NCI-H526 treated with DMSO at 0.1 percent for 48 hours (cell line): ENCODE measurements around the gene TPP1.

ENCODE experiments used
- DNase-seq: peaks from one replicate; lab custom pipeline; 2025; lab: John Stamatoyannopoulos, UW

Gene TPP1

GRCh38 chr11:6646918-6647679, 27.9 kb upstream of the TPP1 start:
- no peak for DNase-seq

DNA sequence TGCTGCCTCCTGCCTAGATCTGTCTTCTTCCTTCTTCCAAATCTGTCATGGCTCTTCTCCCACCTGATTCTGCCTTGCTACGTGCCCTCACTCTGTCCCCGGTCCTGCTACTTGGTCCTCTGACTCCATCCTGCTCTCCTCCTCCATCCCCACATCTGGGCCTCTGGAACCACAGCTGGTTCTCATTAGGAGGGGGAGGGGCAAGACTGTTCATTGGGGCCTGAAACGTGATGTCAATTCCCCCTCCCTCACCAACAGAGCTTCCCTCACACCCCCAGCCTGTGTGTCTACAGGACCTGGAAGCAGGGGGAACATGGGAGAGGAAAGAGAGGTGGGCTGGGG, 27.3 kb upstream of the TPP1 start:
- DNase-seq = no peak

- DNase-seq = no peak
Measured at GRCh38 chr11:6646071-6646470, 26.8 kb upstream of the TPP1 start.

- DNase-seq = no peak
Measured at GRCh38 chr11:6642957-6643356, 23.7 kb upstream of the TPP1 start.

GRCh38 chr11:6640985-6641701, 21.9 kb upstream of the TPP1 start:
- no peak for DNase-seq

DNA sequence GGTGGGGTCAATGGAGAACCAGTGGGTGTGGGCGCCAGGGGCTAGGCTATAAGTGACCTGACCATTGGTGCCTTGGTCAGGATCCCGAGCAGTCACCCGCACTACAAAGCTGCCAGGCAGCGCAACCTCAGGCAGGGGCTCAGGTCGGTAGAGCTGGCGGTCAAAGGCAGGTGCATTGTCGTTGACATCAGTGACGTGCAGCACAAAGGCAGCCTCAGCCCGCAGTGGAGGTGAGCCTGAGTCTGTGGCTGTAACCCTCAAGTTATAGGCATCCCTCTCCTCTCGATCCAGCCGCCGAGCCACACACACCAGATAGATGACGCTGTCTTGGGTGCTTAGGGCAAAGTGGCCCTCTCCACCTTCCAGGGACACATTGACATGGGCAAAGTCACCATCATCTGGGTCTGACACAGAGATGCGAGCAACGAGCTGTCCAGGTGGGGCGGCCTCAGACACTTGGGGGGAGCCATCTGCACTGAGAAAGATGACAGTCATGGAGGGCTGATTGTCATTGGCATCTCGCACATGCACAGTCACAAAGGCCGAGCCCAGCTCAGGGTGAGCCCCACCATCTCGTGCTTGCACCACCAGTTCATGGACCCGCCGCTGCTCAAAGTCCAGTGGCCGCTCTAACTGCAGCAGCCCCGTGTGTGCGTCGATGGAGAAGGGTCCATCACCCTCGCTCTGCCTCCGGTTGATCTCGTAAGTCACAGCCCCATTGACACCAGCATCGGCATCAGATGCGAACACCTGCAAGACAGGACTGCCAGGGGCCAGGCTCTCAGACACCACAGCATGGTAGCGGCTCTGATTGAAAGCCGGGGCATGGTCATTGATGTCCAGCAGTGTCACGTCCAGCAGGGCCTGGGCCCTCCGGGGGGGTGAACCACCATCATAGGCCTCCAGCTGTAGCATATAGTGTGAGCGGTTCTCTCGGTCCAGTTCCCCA, 21.1 kb upstream of the TPP1 start:
- no peak for DNase-seq

- DNase-seq = no peak
Measured at GRCh38 chr11:6638429-6638828, 19.2 kb upstream of the TPP1 start.

- no peak for DNase-seq
Measured at GRCh38 chr11:6637871-6638270, 18.6 kb upstream of the TPP1 start.

- DNase-seq = no peak
Measured at GRCh38 chr11:6636480-6636879, 17.3 kb upstream of the TPP1 start.

GRCh38 chr11:6635082-6635932, 16.1 kb upstream of the TPP1 start:
- DNase-seq = no peak

- DNase-seq = no peak
Measured at GRCh38 chr11:6634534-6634933, 15.3 kb upstream of the TPP1 start.

DNA sequence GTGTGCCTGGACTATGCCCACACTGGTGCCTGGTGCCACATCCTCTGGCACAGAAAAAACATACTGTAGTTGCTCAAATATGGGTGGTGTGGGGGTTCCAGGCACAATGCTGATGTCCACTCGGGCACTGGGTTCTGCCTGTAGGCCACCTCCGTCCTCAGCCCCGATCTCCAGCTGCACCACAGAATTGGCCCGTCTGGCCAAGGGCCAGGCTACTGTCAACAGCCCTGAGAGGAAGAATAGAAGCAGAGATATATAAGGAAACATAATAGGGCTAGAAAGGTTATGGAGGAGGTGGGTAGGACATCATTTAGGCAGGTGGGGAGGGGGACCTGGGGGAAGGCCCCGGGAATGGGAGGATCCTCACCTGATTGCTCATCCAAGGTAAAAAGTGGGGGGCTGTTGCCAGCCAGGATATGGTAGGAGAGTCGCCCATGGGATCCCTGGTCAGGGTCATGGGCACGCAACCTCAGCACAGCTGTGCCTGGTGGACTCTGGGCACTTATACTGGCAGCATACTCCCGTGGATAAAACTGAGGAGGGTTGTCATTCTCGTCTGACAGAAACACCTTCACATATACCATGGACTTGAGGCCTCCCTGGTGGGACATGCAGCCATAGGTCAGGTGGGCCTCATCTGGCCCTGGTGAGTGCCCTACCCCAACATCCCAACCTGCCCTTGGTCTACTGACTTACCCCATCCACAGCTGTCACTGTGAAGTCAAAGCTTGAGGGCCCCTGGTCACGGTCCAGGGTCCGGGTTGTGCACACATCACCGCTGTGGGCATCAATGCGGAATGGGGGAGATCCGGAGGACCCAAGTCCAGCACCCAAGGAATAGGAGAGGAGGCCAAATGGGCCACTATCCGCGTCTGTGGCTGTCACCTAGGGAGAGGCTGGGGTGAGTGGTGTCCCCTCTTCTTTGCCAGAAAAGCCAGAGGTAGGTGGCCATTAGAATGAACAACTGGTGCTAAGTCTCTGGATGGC, 14.5 kb upstream of the TPP1 start:
- no peak for DNase-seq

DNA sequence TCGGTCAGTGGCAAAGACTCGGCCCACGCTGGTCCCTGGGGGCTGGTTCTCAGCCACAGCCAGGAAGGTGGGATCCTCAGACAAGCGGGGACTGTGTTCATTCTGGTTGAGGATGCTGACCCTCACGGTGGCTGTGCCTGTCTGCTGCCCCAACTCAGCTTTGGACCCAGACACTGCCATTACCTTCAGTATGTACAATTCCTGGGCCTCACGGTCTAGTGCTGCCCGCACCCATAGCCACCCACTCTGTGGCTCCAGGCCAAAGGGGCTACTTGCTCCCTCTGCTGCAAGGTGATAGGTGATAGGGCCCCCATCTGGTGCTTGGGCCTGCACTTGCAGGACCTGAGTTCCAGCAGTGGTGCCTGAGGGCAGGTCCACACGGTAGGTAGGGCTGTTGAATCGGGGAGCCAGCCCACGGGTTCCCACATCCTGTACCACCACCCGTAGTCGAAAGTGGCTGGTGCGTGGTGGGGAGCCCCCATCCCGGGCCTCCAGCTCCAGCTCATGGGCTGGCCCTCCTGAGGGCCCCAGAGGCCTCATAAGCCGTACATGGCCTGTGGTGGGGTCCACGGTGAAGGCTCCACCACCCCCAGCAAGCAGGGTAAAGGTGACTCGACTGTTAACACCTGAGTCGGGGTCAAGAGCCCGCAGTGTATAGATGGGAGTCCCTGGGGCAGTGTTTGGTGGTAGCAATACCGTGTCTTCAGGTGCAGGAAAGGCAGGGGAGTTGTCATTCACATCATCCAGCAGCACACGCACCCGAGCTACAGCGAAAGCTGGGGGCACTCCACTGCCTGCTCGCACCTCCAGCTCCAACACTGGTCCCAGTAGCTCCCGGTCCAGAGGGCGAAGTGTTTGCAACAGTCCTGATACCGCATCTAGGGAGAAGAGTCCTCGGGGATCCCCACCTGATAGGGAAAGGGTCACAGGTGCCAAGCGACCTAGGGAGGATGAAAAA, 13.2 kb upstream of the TPP1 start:
- no peak for DNase-seq

DNA sequence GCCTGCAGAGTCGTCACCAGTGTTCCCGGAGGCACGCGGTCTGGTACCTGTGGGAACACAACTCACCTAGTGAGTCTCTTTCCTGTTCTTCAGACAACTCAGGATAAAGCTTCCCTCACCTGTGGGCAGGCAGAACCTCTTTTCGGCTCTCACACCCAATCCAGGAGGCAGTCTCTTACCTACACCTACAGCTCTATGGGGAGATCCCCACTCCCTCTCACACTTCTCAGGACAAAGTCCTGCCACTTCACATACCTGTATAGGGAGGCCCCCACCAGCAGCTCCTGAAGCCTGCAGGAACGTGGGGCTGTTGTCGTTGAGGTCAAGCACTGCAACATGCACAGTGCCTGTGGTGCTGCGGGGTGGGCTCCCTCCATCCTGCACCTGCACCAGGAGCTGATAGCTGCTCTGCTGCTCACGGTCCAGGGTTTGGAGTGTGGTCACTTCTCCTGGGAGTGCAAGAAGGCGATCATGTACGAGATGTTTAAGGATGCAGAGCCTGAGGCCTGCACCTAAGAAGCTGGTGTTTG, 12.2 kb upstream of the TPP1 start:
- DNase-seq = no peak

DNA sequence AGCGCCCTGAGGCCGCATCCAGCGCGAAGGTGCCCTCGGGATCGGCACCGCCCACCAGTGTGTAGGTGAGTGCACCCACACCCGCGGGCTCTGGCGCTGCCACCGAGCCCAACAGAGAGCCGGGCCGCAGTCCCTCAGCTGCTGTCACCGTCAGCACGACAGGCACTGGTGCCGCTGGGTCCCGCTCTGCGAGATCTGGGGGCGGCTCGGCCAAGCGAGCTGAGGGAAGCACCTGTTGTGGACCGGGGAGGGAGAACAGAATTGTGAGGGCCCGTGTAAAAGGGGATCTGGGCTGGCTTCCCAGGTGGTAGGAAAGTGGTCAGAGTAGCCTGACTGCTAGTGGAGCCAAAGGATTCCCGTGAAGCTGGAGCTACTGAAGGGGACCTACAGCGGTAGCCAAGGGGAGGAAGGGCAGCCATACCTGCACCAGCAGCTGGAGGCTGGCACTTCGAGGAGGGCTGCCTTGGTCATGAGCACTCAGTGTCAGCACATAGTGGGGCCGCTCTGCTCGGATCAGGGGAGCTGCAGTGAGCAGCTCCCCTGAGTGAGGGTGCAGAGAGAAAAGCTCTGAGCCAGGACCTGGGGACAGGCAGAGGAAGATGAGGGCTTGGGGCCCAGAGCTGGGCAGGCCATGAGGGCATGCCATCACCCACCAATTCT, 11.5 kb upstream of the TPP1 start:
- DNase-seq = no peak

GRCh38 chr11:6629892-6630631, 10.8 kb upstream of the TPP1 start:
- no peak for DNase-seq

DNA sequence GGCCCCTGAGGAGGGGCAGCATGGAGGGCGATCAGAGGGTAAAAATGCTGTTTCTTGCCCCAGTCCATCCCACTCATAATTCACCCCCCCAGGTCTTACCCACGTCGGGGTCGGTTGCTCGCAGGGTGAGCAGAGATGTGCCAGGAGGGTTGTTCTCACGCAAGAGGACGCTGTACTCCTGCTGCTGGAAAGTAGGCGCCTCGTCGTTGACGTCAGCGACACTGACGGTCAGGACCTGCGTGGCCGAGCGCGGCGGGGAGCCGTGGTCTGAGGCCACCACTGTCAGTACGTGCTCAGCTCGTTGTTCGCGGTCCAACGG, 10.3 kb upstream of the TPP1 start:
- DNase-seq = no peak

- DNase-seq = no peak
Measured at GRCh38 chr11:6628526-6628925, 9.3 kb upstream of the TPP1 start.
